H9 (cell line): ENCODE results near the gene DLX5. TPM values are rescaled to one million over a fixed set of nuclear protein-coding genes. Genes with fewer than 3 reads are reported as not detected.
A peak's percentile ranks its signal among the peaks of the same experiment; 100 is the strongest.

Source experiments
- DNase-seq: peaks from one replicate; pipeline ENCODE4 v3.0.0-alpha.2; 2017
- H2AFZ ChIP-seq: one replicate; pipeline ENCODE4 v1.6.1; 2013; ENCODE audit warnings: mild to moderate bottlenecking, low read length, control low read depth, moderate library complexity
- H2AK5ac ChIP-seq: 2 replicates; pipeline ENCODE4 v1.6.1; 2013; ENCODE audit warnings: low read length, control low read depth, mixed read lengths; ENCODE audit not compliant: insufficient read length
- H2BK120ac ChIP-seq: one replicate; pipeline ENCODE4 v1.6.1; 2013; ENCODE audit warnings: low read depth, mild to moderate bottlenecking, low read length, control low read depth, inconsistent platforms; ENCODE audit not compliant: poor library complexity, severe bottlenecking
- H2BK12ac ChIP-seq: 2 replicates; pipeline ENCODE4 v1.6.1; 2013; ENCODE audit warnings: low read length, control low read depth, mixed read lengths, low read depth; ENCODE audit not compliant: insufficient read length
- H2BK15ac ChIP-seq: 2 replicates; pipeline ENCODE4 v1.6.1; 2013; ENCODE audit warnings: low read depth, low read length, control low read depth
- H2BK20ac ChIP-seq: one replicate; pipeline ENCODE4 v1.6.1; 2013; ENCODE audit warnings: low read depth, mild to moderate bottlenecking, low read length, control low read depth, inconsistent platforms; ENCODE audit not compliant: poor library complexity, severe bottlenecking
- H2BK5ac ChIP-seq: 2 replicates; pipeline ENCODE4 v1.6.1; 2013; ENCODE audit warnings: low read length, control low read depth, mixed read lengths; ENCODE audit not compliant: insufficient read length
- H3K14ac ChIP-seq: 2 replicates; pipeline ENCODE4 v1.6.1; 2013; ENCODE audit warnings: low read length, control low read depth; ENCODE audit not compliant: insufficient read depth
- H3K18ac ChIP-seq: 2 replicates; pipeline ENCODE4 v1.6.1; 2013; ENCODE audit warnings: low read depth, mild to moderate bottlenecking, mixed read lengths, low read length, control low read depth; ENCODE audit not compliant: insufficient read length
- H3K23ac ChIP-seq: 2 replicates; pipeline ENCODE4 v1.6.1; 2013; ENCODE audit warnings: low read length, control low read depth, mixed read lengths, low read depth; ENCODE audit not compliant: insufficient read length
- H3K23me2 ChIP-seq: 2 replicates; pipeline ENCODE4 v1.6.1; 2013; ENCODE audit warnings: low read depth, mild to moderate bottlenecking, mixed read lengths, low read length, control low read depth; ENCODE audit not compliant: insufficient read length, poor library complexity, severe bottlenecking
- H3K27ac ChIP-seq: 2 replicates; pipeline ENCODE4 v1.5.1; 2013; ENCODE audit warnings: low read length, control low read depth, mixed read lengths, low read depth; ENCODE audit not compliant: insufficient read length
- H3K27me3 ChIP-seq: 2 replicates; pipeline ENCODE4 v1.6.1; 2013; ENCODE audit warnings: low read length, control low read depth, inconsistent platforms; ENCODE audit not compliant: insufficient read depth
- H3K4ac ChIP-seq: 2 replicates; pipeline ENCODE4 v1.6.1; 2013; ENCODE audit warnings: low read depth, mild to moderate bottlenecking, control low read depth, inconsistent platforms, low read length, moderate library complexity
- H3K4me1 ChIP-seq: 2 replicates; pipeline ENCODE4 v1.6.1; 2013; ENCODE audit warnings: low read length, control low read depth, inconsistent platforms; ENCODE audit not compliant: insufficient read depth
- H3K4me2 ChIP-seq: 2 replicates; pipeline ENCODE4 v1.6.1; 2013; ENCODE audit warnings: low read length, control low read depth, mixed read lengths; ENCODE audit not compliant: insufficient read length, insufficient read depth
- H3K56ac ChIP-seq: 2 replicates; pipeline ENCODE4 v1.6.1; 2013; ENCODE audit warnings: low read depth, mild to moderate bottlenecking, mixed read lengths, low read length, control low read depth; ENCODE audit not compliant: insufficient read length
- H3K79me1 ChIP-seq: 2 replicates; pipeline ENCODE4 v1.6.1; 2013; ENCODE audit warnings: low read depth, mild to moderate bottlenecking, moderate library complexity, low read length, control low read depth, inconsistent platforms; ENCODE audit not compliant: insufficient read depth, poor library complexity, severe bottlenecking
- H3K79me2 ChIP-seq: 2 replicates; pipeline ENCODE4 v1.6.1; 2013; ENCODE audit warnings: low read length, control low read depth, inconsistent platforms; ENCODE audit not compliant: insufficient read depth
- H3K9ac ChIP-seq: 2 replicates; pipeline ENCODE4 v1.6.1; 2013; ENCODE audit warnings: low read length, control low read depth, mixed read lengths; ENCODE audit not compliant: insufficient read length; ENCODE audit errors: extremely low read depth
- H3K9me3 ChIP-seq: one replicate; pipeline ENCODE4 v1.6.1; 2013; ENCODE audit warnings: low read depth, low read length, inconsistent platforms; ENCODE audit not compliant: control insufficient read depth
- H3T11ph ChIP-seq: one replicate; pipeline ENCODE4 v1.6.1; 2013; ENCODE audit warnings: mild to moderate bottlenecking, low read length, control low read depth, inconsistent platforms
- H4K20me1 ChIP-seq: one replicate; pipeline ENCODE4 v1.6.1; 2013; ENCODE audit not compliant: control insufficient read depth, insufficient read length, insufficient read depth
- H4K5ac ChIP-seq: 2 replicates; pipeline ENCODE4 v1.6.1; 2013; ENCODE audit warnings: low read depth, mild to moderate bottlenecking, mixed read lengths, low read length, control low read depth; ENCODE audit not compliant: insufficient read length
- H4K8ac ChIP-seq: replicated peaks from 2 replicates; pipeline ENCODE4 v1.6.1; 2013; ENCODE audit warnings: low read length, control low read depth, mixed read lengths, low read depth; ENCODE audit not compliant: insufficient read length
- H4K91ac ChIP-seq: 2 replicates; pipeline ENCODE4 v1.6.1; 2013; ENCODE audit warnings: low read depth, mild to moderate bottlenecking, moderate library complexity, mixed read lengths, low read length, control low read depth; ENCODE audit not compliant: insufficient read length
- H3K27ac Mint-ChIP-seq, 3 experiments: 2 replicates in 2 of 3; 3 replicates in 1 of 3; pipeline ENCODE4 v1.8.0; 2020 to 2021; ENCODE audit warnings: mixed read lengths in 3 of 3, mild to moderate bottlenecking in 1 of 3, moderate library complexity in 1 of 3
- H3K27me3 Mint-ChIP-seq: 2 replicates; pipeline ENCODE4 v1.8.0; 2021; ENCODE audit warnings: low read depth, mild to moderate bottlenecking, moderate library complexity, mixed read lengths
- H3K36me3 Mint-ChIP-seq, 3 experiments: 2 replicates in 2 of 3; 3 replicates in 1 of 3; pipeline ENCODE4 v1.8.0; 2020 to 2021; ENCODE audit warnings: low read depth in 3 of 3, mixed read lengths in 3 of 3; ENCODE audit not compliant: insufficient read depth in 1 of 3
- H3K4me1 Mint-ChIP-seq, 2 experiments: 2 replicates each; pipeline ENCODE4 v1.8.0; 2020; ENCODE audit warnings: mixed read lengths in 2 of 2
- H3K4me3 Mint-ChIP-seq, 2 experiments: 2 replicates in 1 of 2; 3 replicates in 1 of 2; pipeline ENCODE4 v1.8.0; 2020 to 2021; ENCODE audit warnings: mild to moderate bottlenecking in 2 of 2, mixed read lengths in 2 of 2, moderate library complexity in 1 of 2
- H3K9me3 Mint-ChIP-seq, 2 experiments: 2 replicates in 1 of 2; 3 replicates in 1 of 2; pipeline ENCODE4 v1.8.0; 2020; ENCODE audit warnings: mild to moderate bottlenecking in 2 of 2, mixed read lengths in 2 of 2, moderate library complexity in 1 of 2
- WGBS: extraction: QIAGEN DNeasy Blood & Tissue Kit; methylation state at CpG from one replicate; pipeline ENCODE4 v1.1.7; 2013; ENCODE audit warnings: missing lambda C conversion rate, low lambda C conversion rate, mixed read lengths; ENCODE audit not compliant: insufficient read length; ENCODE audit errors: extremely low coverage; 5-methylcytosine and 5-hydroxymethylcytosine counted together
- total RNA-seq: library from RNA; stranded (reverse); gene quantifications from 2 replicates; pipeline ENCODE4 v1.2.1, GENCODE V29; 2021
- TF ChIP-seq, protein P1 (sequence below): fragments of 200-600 bp; sonication (generic); conservative IDR thresholded peaks from 3 replicates; pipeline ENCODE4 v1.8.0; 2021; ENCODE audit warnings: antibody characterized with exemption, mild to moderate bottlenecking

Gene DLX5
- total RNA-seq, 1 experiment from 2014 or later = 0.22 TPM

DNA sequence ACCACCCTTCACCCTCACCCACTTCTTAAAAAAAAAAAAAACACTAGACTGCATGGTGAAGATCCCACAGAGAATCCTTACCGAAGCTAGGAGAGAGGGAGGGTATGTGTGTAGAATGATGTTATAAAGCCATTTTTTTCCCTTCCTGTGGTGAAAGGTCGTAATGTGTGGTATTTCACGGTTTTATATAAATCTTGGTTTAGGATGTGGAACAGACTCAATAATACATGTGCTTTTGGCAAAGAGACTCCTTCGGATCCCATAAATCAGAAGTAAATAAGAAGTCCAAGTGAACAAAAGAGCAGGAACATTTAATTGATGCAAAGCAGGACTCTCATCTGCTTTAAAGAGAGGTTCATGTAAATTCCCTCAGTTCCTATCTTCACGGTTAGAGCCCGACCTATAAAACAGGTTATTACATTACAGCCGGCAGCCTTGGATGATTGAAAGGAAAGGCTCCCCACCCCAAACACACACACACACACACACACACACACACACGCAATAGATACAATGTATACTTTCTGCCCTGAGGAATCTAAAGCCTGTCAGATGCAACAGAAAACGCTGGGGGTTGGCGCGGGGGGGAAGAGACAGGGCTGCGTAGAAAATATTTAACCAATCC lies 8.8 kb downstream of the DLX5 start:
- H3K79me2 ChIP-seq = no peaks in the 10 kb centered on the region
- H3K4me3 Mint-ChIP-seq = peak overlapping the region in 1 of 2 experiments; percentile 80; a peak in 3 of 5 replicates

More for the DNA sequence above, 8.8 kb downstream of the DLX5 start:
- no peak overlapping the region for H3K4ac ChIP-seq
- H3K27me3 ChIP-seq = peaks cover 97% of the 10 kb centered on the region
- TF ChIP-seq, protein P1, sequence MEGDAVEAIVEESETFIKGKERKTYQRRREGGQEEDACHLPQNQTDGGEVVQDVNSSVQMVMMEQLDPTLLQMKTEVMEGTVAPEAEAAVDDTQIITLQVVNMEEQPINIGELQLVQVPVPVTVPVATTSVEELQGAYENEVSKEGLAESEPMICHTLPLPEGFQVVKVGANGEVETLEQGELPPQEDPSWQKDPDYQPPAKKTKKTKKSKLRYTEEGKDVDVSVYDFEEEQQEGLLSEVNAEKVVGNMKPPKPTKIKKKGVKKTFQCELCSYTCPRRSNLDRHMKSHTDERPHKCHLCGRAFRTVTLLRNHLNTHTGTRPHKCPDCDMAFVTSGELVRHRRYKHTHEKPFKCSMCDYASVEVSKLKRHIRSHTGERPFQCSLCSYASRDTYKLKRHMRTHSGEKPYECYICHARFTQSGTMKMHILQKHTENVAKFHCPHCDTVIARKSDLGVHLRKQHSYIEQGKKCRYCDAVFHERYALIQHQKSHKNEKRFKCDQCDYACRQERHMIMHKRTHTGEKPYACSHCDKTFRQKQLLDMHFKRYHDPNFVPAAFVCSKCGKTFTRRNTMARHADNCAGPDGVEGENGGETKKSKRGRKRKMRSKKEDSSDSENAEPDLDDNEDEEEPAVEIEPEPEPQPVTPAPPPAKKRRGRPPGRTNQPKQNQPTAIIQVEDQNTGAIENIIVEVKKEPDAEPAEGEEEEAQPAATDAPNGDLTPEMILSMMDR = no peak
- no peak overlapping the region for H2BK5ac ChIP-seq
- no peak overlapping the region for H3K18ac ChIP-seq
- H3K27ac ChIP-seq = no peak overlapping the region
- H3K4me2 ChIP-seq = peak overlapping the region; percentile 19
- Mint-ChIP-seq H3K27me3 (peaks cover 100% of the 10 kb centered on the region), H3K36me3 (no peaks in the 10 kb centered on the region), H3K27ac (no peak overlapping the region), H3K4me1 (peaks cover 22 to 55% of the 10 kb centered on the region in 2 experiments), H3K9me3 (peaks cover 2 to 21% of the 10 kb centered on the region in 2 experiments; a peak in 4 of 5 replicates)
- no peak overlapping the region for H3T11ph ChIP-seq
- DNase-seq = no peak
- no peaks in the 10 kb centered on the region for H3K4me1 ChIP-seq
- no peak overlapping the region for H2BK15ac ChIP-seq
- no peak overlapping the region for H3K14ac ChIP-seq
- H2BK120ac ChIP-seq = no peak overlapping the region
- H2AFZ ChIP-seq = no peak overlapping the region
- peaks cover 3% of the 10 kb centered on the region for H4K20me1 ChIP-seq
- no peak overlapping the region for H2BK20ac ChIP-seq
- no peak overlapping the region for H3K9ac ChIP-seq
- no peak overlapping the region for H4K91ac ChIP-seq
- H3K23me2 ChIP-seq = peaks cover 5% of the 10 kb centered on the region
- no peaks in the 10 kb centered on the region for H3K9me3 ChIP-seq
- no peaks in the 10 kb centered on the region for H3K79me1 ChIP-seq
- no peak overlapping the region for H3K23ac ChIP-seq
- H2BK12ac ChIP-seq = no peak overlapping the region
- no CpG with 5 or more reads among the region's 12 CpGs for WGBS
- H4K5ac ChIP-seq = no peak overlapping the region
- H3K56ac ChIP-seq = no peak overlapping the region
- no peak overlapping the region for H2AK5ac ChIP-seq
- H4K8ac ChIP-seq = no peak overlapping the region
